HEK293 (cell line): ENCODE measurements around the gene ARHGAP15.
A peak's percentile ranks its signal among the peaks of the same experiment; 100 is the strongest.

Experiments
- CTCF ChIA-PET: fragments of 350-600 bp; formaldehyde crosslinking; extraction: SDS; loops from one replicate; lab custom pipeline; 2021; ENCODE audit warnings: antibody characterized with exemption; lab: Yijun Ruan, JAX
- POLR2A ChIA-PET: fragments of 300-600 bp; formaldehyde crosslinking; extraction: SDS; loops from one replicate; lab custom pipeline; 2020; ENCODE audit warnings: antibody characterized with exemption, inconsistent platforms; lab: Yijun Ruan, JAX
- H3K27ac ChIP-seq: fragments of 200-500 bp; sonication (Bioruptor generic); 2 replicates; pipeline ENCODE4 v1.5.1; 2014; ENCODE audit warnings: low read depth, low read length, control low read depth, inconsistent platforms; ENCODE audit errors: extremely low read depth
- H3K36me3 ChIP-seq, 2 experiments: fragments of 200-500 bp in 1 of 2; sonication (Bioruptor generic) in 1 of 2; 1 replicate in 1 of 2; 2 replicates in 1 of 2; pipeline ENCODE4 v1.5.1; 2014 to 2017; ENCODE audit warnings: inconsistent platforms in 2 of 2, low read length in 2 of 2; ENCODE audit not compliant: control insufficient read depth in 2 of 2, insufficient read depth in 1 of 2
- H3K4me1 ChIP-seq: fragments of 200-500 bp; sonication (Bioruptor generic); 2 replicates; pipeline ENCODE4 v1.5.1; 2014; ENCODE audit warnings: mild to moderate bottlenecking, low read length, inconsistent platforms; ENCODE audit not compliant: control insufficient read depth, insufficient read depth
- H3K4me3 ChIP-seq: 2 replicates; pipeline ENCODE4 v1.5.1; 2011; ENCODE audit warnings: low read depth, mild to moderate bottlenecking, control low read depth, low read length, moderate library complexity
- H3K9me3 ChIP-seq: fragments of 200-500 bp; sonication (Bioruptor generic); 2 replicates; pipeline ENCODE4 v1.5.1; 2014; ENCODE audit warnings: low read depth, low read length, inconsistent platforms; ENCODE audit not compliant: control insufficient read depth, insufficient read depth
- CTCF ChIP-seq: fragments of 450-650 bp; formaldehyde crosslinking; IDR thresholded peaks from 2 replicates; pipeline ENCODE4 v1.5.1; 2016; ENCODE audit warnings: missing biosample characterization, missing genetic modification characterization
- EGR2 ChIP-seq: fragments of 450-650 bp; formaldehyde crosslinking; IDR thresholded peaks from 2 replicates; pipeline ENCODE4 v1.5.1; 2016; ENCODE audit warnings: low read depth, missing biosample characterization, missing genetic modification characterization
- GFI1B ChIP-seq: fragments of 450-650 bp; formaldehyde crosslinking; IDR thresholded peaks from 2 replicates; pipeline ENCODE4 v1.5.1; 2016; ENCODE audit warnings: missing biosample characterization, missing genetic modification characterization
- HIC1 ChIP-seq: fragments of 450-650 bp; formaldehyde crosslinking; IDR thresholded peaks from 2 replicates; pipeline ENCODE4 v1.5.1; 2016; ENCODE audit warnings: missing biosample characterization, missing genetic modification characterization
- HOXC10 ChIP-seq: sonication (generic); formaldehyde crosslinking; IDR thresholded peaks from 2 replicates; pipeline ENCODE4 v1.8.1; 2023; ENCODE audit warnings: mild to moderate bottlenecking, missing genetic modification reagents
- KLF16 ChIP-seq: fragments of 450-650 bp; formaldehyde crosslinking; IDR thresholded peaks from 2 replicates; pipeline ENCODE4 v1.5.1; 2017; ENCODE audit warnings: missing biosample characterization, missing genetic modification characterization
- KLF7 ChIP-seq: fragments of 450-650 bp; formaldehyde crosslinking; IDR thresholded peaks from 2 replicates; pipeline ENCODE4 v1.5.1; 2016; ENCODE audit warnings: missing biosample characterization, missing genetic modification characterization, borderline replicate concordance
- SALL2 ChIP-seq: fragments of 450-650 bp; formaldehyde crosslinking; IDR thresholded peaks from 2 replicates; pipeline ENCODE4 v1.5.0; 2017; ENCODE audit warnings: missing biosample characterization, mild to moderate bottlenecking, missing genetic modification characterization, borderline replicate concordance
- ZFP3 ChIP-seq: fragments of 450-650 bp; formaldehyde crosslinking; IDR thresholded peaks from 2 replicates; pipeline ENCODE4 v1.5.1; 2016; ENCODE audit warnings: low read depth, missing biosample characterization, missing genetic modification characterization
- ZNF138 ChIP-seq: fragments of 450-650 bp; formaldehyde crosslinking; IDR thresholded peaks from 2 replicates; pipeline ENCODE4 v1.5.1; 2016; ENCODE audit warnings: missing biosample characterization, missing genetic modification characterization, borderline replicate concordance
- ZNF18 ChIP-seq: fragments of 450-650 bp; formaldehyde crosslinking; IDR thresholded peaks from 2 replicates; pipeline ENCODE4 v1.5.1; 2016; ENCODE audit warnings: missing biosample characterization, missing genetic modification characterization
- ZNF2 ChIP-seq: fragments of 450-650 bp; formaldehyde crosslinking; IDR thresholded peaks from 2 replicates; pipeline ENCODE4 v1.5.1; 2016; ENCODE audit warnings: missing biosample characterization, missing genetic modification characterization
- ZNF280D ChIP-seq: fragments of 450-650 bp; formaldehyde crosslinking; IDR thresholded peaks from 2 replicates; pipeline ENCODE4 v1.5.1; 2016; ENCODE audit warnings: missing biosample characterization, missing genetic modification characterization
- ZNF292 ChIP-seq: fragments of 450-650 bp; formaldehyde crosslinking; IDR thresholded peaks from 2 replicates; pipeline ENCODE4 v1.5.1; 2016; ENCODE audit warnings: low read depth, missing biosample characterization, missing genetic modification characterization, borderline replicate concordance
- ZNF571 ChIP-seq: fragments of 450-650 bp; formaldehyde crosslinking; IDR thresholded peaks from 2 replicates; pipeline ENCODE4 v1.5.0; 2017; ENCODE audit warnings: missing biosample characterization, missing genetic modification characterization
- ZNF664 ChIP-seq: fragments of 450-650 bp; formaldehyde crosslinking; IDR thresholded peaks from 2 replicates; pipeline ENCODE4 v1.5.1; 2016; ENCODE audit warnings: missing biosample characterization, missing genetic modification characterization
- ZNF707 ChIP-seq: fragments of 450-650 bp; formaldehyde crosslinking; IDR thresholded peaks from 2 replicates; pipeline ENCODE4 v1.5.1; 2016; ENCODE audit warnings: missing biosample characterization, missing genetic modification characterization
- ZNF843 ChIP-seq: fragments of 450-650 bp; formaldehyde crosslinking; IDR thresholded peaks from 2 replicates; pipeline ENCODE4 v1.5.1; 2016; ENCODE audit warnings: missing biosample characterization, missing genetic modification characterization
- TF ChIP-seq, protein P1 (sequence below): fragments of 450-650 bp; formaldehyde crosslinking; IDR thresholded peaks from 2 replicates; pipeline ENCODE4 v1.5.1; 2016; ENCODE audit warnings: missing biosample characterization, missing genetic modification characterization

ARHGAP15 gene

GRCh38 chr2:143745060-143745459, 615.8 kb downstream of the ARHGAP15 start:
- TF ChIP-seq, protein P1, sequence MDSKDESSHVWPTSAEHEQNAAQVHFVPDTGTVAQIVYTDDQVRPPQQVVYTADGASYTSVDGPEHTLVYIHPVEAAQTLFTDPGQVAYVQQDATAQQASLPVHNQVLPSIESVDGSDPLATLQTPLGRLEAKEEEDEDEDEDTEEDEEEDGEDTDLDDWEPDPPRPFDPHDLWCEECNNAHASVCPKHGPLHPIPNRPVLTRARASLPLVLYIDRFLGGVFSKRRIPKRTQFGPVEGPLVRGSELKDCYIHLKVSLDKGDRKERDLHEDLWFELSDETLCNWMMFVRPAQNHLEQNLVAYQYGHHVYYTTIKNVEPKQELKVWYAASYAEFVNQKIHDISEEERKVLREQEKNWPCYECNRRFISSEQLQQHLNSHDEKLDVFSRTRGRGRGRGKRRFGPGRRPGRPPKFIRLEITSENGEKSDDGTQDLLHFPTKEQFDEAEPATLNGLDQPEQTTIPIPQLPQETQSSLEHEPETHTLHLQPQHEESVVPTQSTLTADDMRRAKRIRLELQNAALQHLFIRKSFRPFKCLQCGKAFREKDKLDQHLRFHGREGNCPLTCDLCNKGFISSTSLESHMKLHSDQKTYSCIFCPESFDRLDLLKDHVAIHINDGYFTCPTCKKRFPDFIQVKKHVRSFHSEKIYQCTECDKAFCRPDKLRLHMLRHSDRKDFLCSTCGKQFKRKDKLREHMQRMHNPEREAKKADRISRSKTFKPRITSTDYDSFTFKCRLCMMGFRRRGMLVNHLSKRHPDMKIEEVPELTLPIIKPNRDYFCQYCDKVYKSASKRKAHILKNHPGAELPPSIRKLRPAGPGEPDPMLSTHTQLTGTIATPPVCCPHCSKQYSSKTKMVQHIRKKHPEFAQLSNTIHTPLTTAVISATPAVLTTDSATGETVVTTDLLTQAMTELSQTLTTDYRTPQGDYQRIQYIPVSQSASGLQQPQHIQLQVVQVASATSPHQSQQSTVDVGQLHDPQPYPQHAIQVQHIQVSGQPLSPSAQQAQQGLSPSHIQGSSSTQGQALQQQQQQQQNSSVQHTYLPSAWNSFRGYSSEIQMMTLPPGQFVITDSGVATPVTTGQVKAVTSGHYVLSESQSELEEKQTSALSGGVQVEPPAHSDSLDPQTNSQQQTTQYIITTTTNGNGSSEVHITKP (tag by site-specific recombination), result 0 out of 2 replicates have a peak, but pooled peaks have one; percentile 28
- no peak for TF ChIP-seq ZNF2
- H3K36me3 ChIP-seq, result no peaks in the 10 kb centered on the region
- POLR2A ChIA-PET, result no interaction called here

DNA sequence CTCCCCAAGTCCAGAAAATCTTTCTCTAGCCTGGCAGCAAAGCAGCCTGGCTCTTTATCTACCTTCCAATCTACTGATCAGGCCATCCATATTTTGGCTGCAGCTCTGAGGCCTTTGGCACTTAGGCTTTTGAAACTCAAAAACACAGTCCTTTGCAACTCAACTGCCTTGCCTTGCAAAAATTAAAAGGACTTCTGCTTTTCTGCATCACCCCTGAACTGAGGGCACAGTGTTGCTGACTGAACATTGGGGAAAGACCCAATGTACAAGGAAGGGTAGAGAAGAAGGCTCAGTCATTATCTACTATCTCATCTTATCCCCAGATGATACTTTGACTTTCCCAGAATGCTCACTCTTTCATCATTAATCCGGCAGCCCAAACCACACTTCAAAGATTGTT, 625.5 kb downstream of the ARHGAP15 start:
- ChIA-PET CTCF (interaction anchor here (0.6 kb wide), 1 partner anchor 89 kb away, joined by 3 read pairs; no protein-coding TSS in a partner anchor), POLR2A (no interaction called here)
- Histone ChIP-seq H3K9me3 (no peaks in the 10 kb centered on the region), H3K4me1 (no peaks in the 10 kb centered on the region), H3K27ac (no peak overlapping the region), H3K4me3 (no peak overlapping the region), H3K36me3 (no peaks in the 10 kb centered on the region)
- TF ChIP-seq HOXC10 (CRISPR knock-in tag) (no peak), SALL2 (no peak), ZNF292 (tag by site-specific recombination) (no peak), GFI1B (tag by site-specific recombination) (no peak), ZNF280D (tag by site-specific recombination) (no peak), ZNF843 (tag by site-specific recombination) (no peak), KLF16 (tag by site-specific recombination) (no peak), ZNF707 (tag by site-specific recombination) (no peak), ZNF571 (tag by site-specific recombination) (no peak)

More at GRCh38 chr2:143745060-143745459, 615.8 kb downstream of the ARHGAP15 start:
- no peaks in the 10 kb centered on the region for H3K4me1 ChIP-seq
- no peak overlapping the region for H3K27ac ChIP-seq
- H3K4me3 ChIP-seq, result no peak overlapping the region
- no peaks in the 10 kb centered on the region for H3K9me3 ChIP-seq
- CTCF ChIA-PET, result no interaction called here

- Histone ChIP-seq H3K9me3 (no peaks in the 10 kb centered on the region), H3K4me1 (no peaks in the 10 kb centered on the region), H3K27ac (no peak overlapping the region), H3K4me3 (no peak overlapping the region), H3K36me3 (no peaks in the 10 kb centered on the region)
- ChIA-PET CTCF (no interaction called here), POLR2A (no interaction called here)
- no peak for TF ChIP-seq EGR2 (tag by site-specific recombination)
- TF ChIP-seq CTCF (tag by site-specific recombination), result no peak
- TF ChIP-seq HIC1 (tag by site-specific recombination), result no peak
- TF ChIP-seq ZFP3 (tag by site-specific recombination), result no peak
- TF ChIP-seq ZNF18, result no peak
- no peak for TF ChIP-seq ZNF138
- no peak for TF ChIP-seq KLF7 (tag by site-specific recombination)
- no peak for TF ChIP-seq ZNF664 (tag by site-specific recombination)
Observed at GRCh38 chr2:143758629-143759330, 629.6 kb downstream of the ARHGAP15 start.
